NCI-H146 treated with DMSO at 0.1 percent for 48 hours (cell line): Measurements from ENCODE around the gene CHRNA5.
A peak's percentile ranks its signal among the peaks of the same experiment; 100 is the strongest.
"Not testable (repeated sequence)": the region's sequence is repeated elsewhere in the genome, so short reads cannot be mapped to it uniquely, and the experiment has no call there.

ENCODE experiments used
- DNase-seq: peaks from one replicate; lab custom pipeline; 2025; ENCODE audit not compliant: unreplicated experiment; lab: John Stamatoyannopoulos, UW

CHRNA5 gene

GRCh38 chr15:78564743-78565096, 600 bp upstream of the CHRNA5 start:
- DNase-seq, result no peak

- peak; percentile 23 for DNase-seq
Measured at GRCh38 chr15:78565951-78566774, 843 bp downstream of the CHRNA5 start.

GRCh38 chr15:78567531-78567930, 2.2 kb downstream of the CHRNA5 start:
- no peak for DNase-seq

- DNase-seq, result no peak
Measured at GRCh38 chr15:78570710-78571109, 5.4 kb downstream of the CHRNA5 start.

GRCh38 chr15:78571382-78571781, 6.1 kb downstream of the CHRNA5 start:
- DNase-seq, result no peak

- DNase-seq, result no peak
Measured at GRCh38 chr15:78573416-78573815, 8.1 kb downstream of the CHRNA5 start.

- no peak for DNase-seq
Measured at GRCh38 chr15:78574944-78575343, 9.6 kb downstream of the CHRNA5 start.

- DNase-seq, result no peak
Measured at GRCh38 chr15:78597583-78597982, 32.3 kb downstream of the CHRNA5 start.

- DNase-seq, result no peak
Measured at GRCh38 chr15:78598348-78598747, 33.0 kb downstream of the CHRNA5 start.

GRCh38 chr15:78599189-78599588, 33.9 kb downstream of the CHRNA5 start:
- no peak for DNase-seq

- no peak for DNase-seq
Measured at GRCh38 chr15:78603467-78603866, 38.1 kb downstream of the CHRNA5 start.

GRCh38 chr15:78604420-78604819, 39.1 kb downstream of the CHRNA5 start:
- DNase-seq, result no peak

GRCh38 chr15:78605201-78605600, 39.9 kb downstream of the CHRNA5 start:
- DNase-seq, result no peak

- DNase-seq, result no peak
Measured at GRCh38 chr15:78605680-78606079, 40.4 kb downstream of the CHRNA5 start.

- not testable (repeated sequence) for DNase-seq
Measured at GRCh38 chr15:78609551-78609950, 44.2 kb downstream of the CHRNA5 start.

- DNase-seq, result no peak
Measured at GRCh38 chr15:78614021-78614420, 48.7 kb downstream of the CHRNA5 start.

GRCh38 chr15:78615151-78615589, 49.9 kb downstream of the CHRNA5 start:
- no peak for DNase-seq

- DNase-seq, result no peak
Measured at GRCh38 chr15:78616506-78616905, 51.2 kb downstream of the CHRNA5 start.

- no peak for DNase-seq
Measured at GRCh38 chr15:78617076-78617475, 51.8 kb downstream of the CHRNA5 start.

GRCh38 chr15:78617516-78617915, 52.2 kb downstream of the CHRNA5 start:
- DNase-seq, result peak; percentile 10

- no peak for DNase-seq
Measured at GRCh38 chr15:78618064-78618463, 52.7 kb downstream of the CHRNA5 start.

- peak; percentile 48 for DNase-seq
Measured at GRCh38 chr15:78618490-78618934, 53.2 kb downstream of the CHRNA5 start.
